K562 (cell line): ENCODE measurements around the gene MAMDC4. TPM values are rescaled to one million over a fixed set of nuclear protein-coding genes. Genes with fewer than 3 reads are reported as not detected.
A peak's percentile ranks its signal among the peaks of the same experiment; 100 is the strongest.

ENCODE experiments used
- ATF2 ChIP-seq: sonication (generic); formaldehyde crosslinking; IDR thresholded peaks from 2 replicates; pipeline ENCODE4 v1.8.1; 2022; ENCODE audit warnings: missing genetic modification reagents
- CAMTA2 ChIP-seq: fragments of 250-450 bp; sonication (Bioruptor Pico); conservative IDR thresholded peaks from 2 replicates; pipeline ENCODE4 v1.5.1; 2022
- HMBOX1 ChIP-seq: sonication (generic); IDR thresholded peaks from 2 replicates; pipeline ENCODE4 v1.6.1; 2016
- KAT2B ChIP-seq: IDR thresholded peaks from one replicate; pipeline ENCODE4 v1.6.1; 2012; ENCODE audit warnings: low read depth, mild to moderate bottlenecking, control low read depth, inconsistent platforms, low read length, moderate library complexity
- MCM7 ChIP-seq, 2 experiments: fragments of 450-650 bp; IDR thresholded peaks; 2 replicates each; pipeline ENCODE4 v1.6.1; 2016 to 2018
- MGA ChIP-seq: fragments of 450-650 bp; IDR thresholded peaks from 2 replicates; pipeline ENCODE4 v1.6.1; 2016; ENCODE audit warnings: mild to moderate bottlenecking, moderate library complexity
- NFRKB ChIP-seq: fragments of 450-650 bp; IDR thresholded peaks from 2 replicates; pipeline ENCODE4 v1.6.1; 2016; ENCODE audit warnings: low read depth
- PHB ChIP-seq: fragments of 250-450 bp; sonication (Bioruptor Pico); IDR thresholded peaks from 2 replicates; pipeline ENCODE4 v1.5.0; 2021
- PHF21A ChIP-seq: fragments of 450-650 bp; IDR thresholded peaks from 2 replicates; pipeline ENCODE4 v1.6.1; 2017; ENCODE audit warnings: low read depth, borderline replicate concordance
- TCFL5 ChIP-seq: fragments of 250-450 bp; sonication (Bioruptor Pico); conservative IDR thresholded peaks from 2 replicates; pipeline ENCODE4 v1.6.1; 2021; ENCODE audit warnings: mild to moderate bottlenecking, moderate library complexity, matching md5 sums
- ZBTB49 ChIP-seq: sonication (generic); formaldehyde crosslinking; IDR thresholded peaks from 2 replicates; pipeline ENCODE4 v1.8.0; 2022; ENCODE audit warnings: missing genetic modification reagents, mild to moderate bottlenecking, borderline replicate concordance
- ZNF253 ChIP-seq: fragments of 250-450 bp; sonication (Bioruptor Pico); conservative IDR thresholded peaks from 2 replicates; pipeline ENCODE4 v1.6.1; 2021; ENCODE audit warnings: mild to moderate bottlenecking
- polyA plus RNA-seq, 8 experiments: library from polyadenylated mRNA; depleted of rRNA in 4 of 8; stranded (reverse) in 5 of 8; unstranded in 3 of 8; fragments of >200 nt; fragmentation: Nextera tagmentation in 2 of 8; fragmentation: Illumina TruSeq in 1 of 8; extraction: Ambion mirVana in 2 of 8; extraction: Trizol in 1 of 8; gene quantifications; 2 replicates each; pipeline versions ENCODE4 v1.2.1 to v1.2.3, GENCODE V29; 2011 to 2014; ENCODE audit warnings: inconsistent platforms in 1 of 8, missing spikeins in 1 of 8
- total RNA-seq, 7 experiments: library from RNA; depleted of rRNA in 6 of 7; stranded (reverse); fragments of >200 nt in 6 of 7; fragmentation: Illumina TruSeq in 2 of 7; extraction: Trizol in 2 of 7; gene quantifications; 2 replicates each; pipeline versions ENCODE4 v1.2.1 to v1.2.3, GENCODE V29; 2011 to 2021; ENCODE audit warnings: low replicate concordance in 1 of 7

Gene MAMDC4
- total and polyA plus RNA-seq, 9 of the 15 experiments (the other 6 are each of a cell fraction or from before 2014, with no cell fraction given), result 0.03 to 10.8 (median 1.5) TPM

GRCh38 chr9:136807281-136808074 lies 44.7 kb upstream of the MAMDC4 start, which contains the start of gene RABL6 (continued):
- TF ChIP-seq MGA (peak; percentile 84), MCM7 (IDR thresholded peaks at IDR 0.05) (no peak), ZNF253 (CRISPR knock-in tag) (no peak), PHB (CRISPR knock-in tag) (no peak), KAT2B (no peak), TCFL5 (no peak), ZBTB49 (CRISPR knock-in tag) (no peak), HMBOX1 (no peak), PHF21A (no peak), ATF2 (no peak), CAMTA2 (no peak), NFRKB (no peak)
